ENCODE data around the gene LVRN.

The LVRN gene

DNA sequence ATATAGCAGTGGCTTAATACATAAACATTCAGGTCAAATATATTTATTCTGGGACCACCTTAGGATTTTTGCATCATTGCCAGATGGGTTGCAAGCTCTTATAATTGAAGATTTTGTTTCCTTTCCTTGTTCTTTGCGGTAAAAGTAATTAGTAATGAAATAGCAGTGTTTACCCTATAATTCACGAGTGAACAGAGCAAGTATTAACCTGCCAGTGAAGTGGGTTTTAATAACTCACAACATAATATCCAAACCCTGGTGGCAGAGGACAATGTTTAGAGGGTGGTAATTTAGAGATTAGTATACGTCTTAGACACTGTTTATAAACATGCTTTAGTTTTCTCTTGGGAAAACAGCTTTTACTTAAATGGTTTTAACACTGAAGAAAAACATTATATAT lies 81.8 kb downstream of the LVRN start:
- Mint-ChIP-seq H3K9me3 (no peaks in the 10 kb centered on the region), H3K27ac (ENCODE audit: low read depth) (no peak overlapping the region), H3K36me3 (ENCODE audit: insufficient read depth) (no peaks in the 10 kb centered on the region), H3K4me3 (no peak overlapping the region), H3K4me1 (no peaks in the 10 kb centered on the region), H3K27me3 (peaks cover 24% of the 10 kb centered on the region)
- DNase-seq (ENCODE audit: low spot score in 2 of 2) (no peak), ATAC-seq (replicated peaks; ENCODE audit: extremely low read depth, poor library complexity, severe bottlenecking) (no peak)

DNA sequence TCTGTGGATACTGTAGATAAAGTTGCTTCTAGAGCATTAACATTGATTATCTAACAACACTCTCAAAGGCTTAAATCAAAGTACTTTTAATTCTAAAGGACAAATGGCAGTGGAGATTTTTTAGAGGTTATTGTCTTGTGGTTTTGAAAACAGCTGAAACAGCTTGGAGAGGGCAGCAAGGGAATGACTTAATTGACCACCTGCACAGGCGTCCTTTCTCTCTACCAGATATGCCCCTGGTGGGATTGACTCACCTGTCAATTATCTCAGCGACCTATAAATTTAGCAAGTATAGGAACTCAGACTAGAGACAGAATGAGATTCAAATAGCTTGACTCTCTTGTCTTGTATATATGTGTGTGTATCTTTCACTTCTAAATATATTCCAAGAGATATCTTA lies 83.5 kb downstream of the LVRN start:
- no peak for DNase-seq (ENCODE audit: low spot score in 2 of 2)
- Mint-ChIP-seq H3K27me3 (peaks cover 31% of the 10 kb centered on the region), H3K36me3 (ENCODE audit: insufficient read depth) (no peaks in the 10 kb centered on the region), H3K27ac (ENCODE audit: low read depth) (no peak overlapping the region), H3K9me3 (no peaks in the 10 kb centered on the region), H3K4me1 (no peaks in the 10 kb centered on the region), H3K4me3 (no peak overlapping the region)
- ATAC-seq (replicated peaks; ENCODE audit: extremely low read depth, poor library complexity, severe bottlenecking): no peak

DNA sequence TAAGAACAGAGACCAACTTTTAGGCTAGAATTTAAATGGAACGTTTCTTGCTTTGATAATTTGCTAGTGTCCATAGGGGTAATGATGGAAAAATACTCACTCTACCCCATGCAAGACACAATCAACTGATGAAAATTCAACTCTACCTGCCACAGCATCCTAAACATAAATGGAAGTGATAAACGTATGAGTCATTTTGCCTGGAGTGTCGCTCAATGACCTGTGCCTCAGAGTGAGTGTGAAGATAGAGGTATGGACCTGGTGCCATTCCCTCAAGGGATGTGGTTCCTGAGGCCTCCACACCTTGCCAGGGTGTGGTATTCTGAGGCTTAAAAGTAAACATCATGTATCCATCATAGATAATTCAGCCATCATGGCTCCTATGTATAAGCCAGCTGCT lies 84.0 kb downstream of the LVRN start:
- Mint-ChIP-seq H3K27ac (ENCODE audit: low read depth) (no peak overlapping the region), H3K4me1 (no peaks in the 10 kb centered on the region), H3K27me3 (peaks cover 33% of the 10 kb centered on the region), H3K4me3 (no peak overlapping the region), H3K9me3 (no peaks in the 10 kb centered on the region), H3K36me3 (ENCODE audit: insufficient read depth) (no peaks in the 10 kb centered on the region)
- ATAC-seq (replicated peaks; ENCODE audit: extremely low read depth, poor library complexity, severe bottlenecking): no peak
- DNase-seq (ENCODE audit: low spot score in 2 of 2): no peak

DNA sequence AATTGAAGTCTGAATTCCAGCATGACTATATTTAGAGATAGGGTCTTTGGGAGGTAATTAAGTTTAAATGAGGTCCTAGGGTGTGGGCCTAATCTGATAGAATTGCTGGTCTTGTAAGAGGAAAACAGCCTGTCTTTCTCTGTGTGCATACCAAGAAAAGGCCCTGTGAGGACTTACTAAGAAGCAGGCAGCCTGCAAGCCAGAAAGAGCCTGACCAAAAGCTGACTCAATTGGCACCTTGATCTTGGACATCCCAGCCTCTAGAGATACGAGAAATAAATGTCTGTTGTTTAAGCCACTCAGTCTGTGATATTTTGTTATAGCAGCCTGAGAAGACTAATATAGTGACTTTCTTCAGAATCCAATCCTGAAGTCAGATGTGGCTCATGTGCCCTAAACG lies 84.5 kb downstream of the LVRN start:
- DNase-seq (ENCODE audit: low spot score in 2 of 2): no peak
- no peak for ATAC-seq (replicated peaks; ENCODE audit: extremely low read depth, poor library complexity, severe bottlenecking)
- H3K9me3 Mint-ChIP-seq: no peaks in the 10 kb centered on the region

DNA sequence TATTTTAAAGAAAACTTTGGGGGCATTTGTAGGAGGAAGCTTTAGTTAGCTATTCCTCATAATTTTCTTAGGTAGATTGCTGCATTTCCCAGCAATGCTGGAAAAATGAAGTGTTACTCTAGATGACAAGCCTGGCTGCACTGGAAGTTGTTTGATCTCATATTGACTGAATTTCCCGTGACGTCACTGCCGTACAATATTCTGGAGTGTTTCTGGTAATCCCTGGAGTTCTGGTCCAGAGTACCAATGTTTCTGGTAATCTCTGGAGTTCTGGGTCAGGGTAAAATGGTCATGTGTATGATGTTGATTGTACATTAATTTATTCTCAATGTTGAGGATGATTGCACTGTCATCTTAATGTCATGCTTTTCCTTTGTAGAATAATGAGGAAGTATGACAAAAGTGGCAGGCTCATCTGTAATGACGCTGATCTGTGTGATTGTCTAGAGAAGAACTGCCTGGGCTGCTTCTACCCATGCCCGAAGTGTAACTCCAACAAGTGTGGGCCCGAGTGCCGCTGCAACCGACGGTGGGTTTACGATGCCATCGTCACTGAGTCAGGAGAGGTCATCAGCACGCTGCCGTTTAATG lies 96.2 kb downstream of the LVRN start:
- no peaks in the 10 kb centered on the region for H3K9me3 Mint-ChIP-seq
- H3K27me3 Mint-ChIP-seq: peaks cover 38% of the 10 kb centered on the region
- no peak for ATAC-seq (replicated peaks; ENCODE audit: extremely low read depth, poor library complexity, severe bottlenecking)
- no peak overlapping the region for H3K27ac Mint-ChIP-seq (ENCODE audit: low read depth)
- H3K4me1 Mint-ChIP-seq: no peaks in the 10 kb centered on the region
- peaks cover 1% of the 10 kb centered on the region for H3K36me3 Mint-ChIP-seq (ENCODE audit: insufficient read depth)
- DNase-seq (ENCODE audit: low spot score in 2 of 2): no peak
- H3K4me3 Mint-ChIP-seq: no peak overlapping the region

More for the DNA sequence above, 84.5 kb downstream of the LVRN start:
- Mint-ChIP-seq H3K36me3 (ENCODE audit: insufficient read depth) (no peaks in the 10 kb centered on the region), H3K27ac (ENCODE audit: low read depth) (no peak overlapping the region), H3K4me1 (no peaks in the 10 kb centered on the region), H3K4me3 (no peak overlapping the region), H3K27me3 (peaks cover 30% of the 10 kb centered on the region)

DNA sequence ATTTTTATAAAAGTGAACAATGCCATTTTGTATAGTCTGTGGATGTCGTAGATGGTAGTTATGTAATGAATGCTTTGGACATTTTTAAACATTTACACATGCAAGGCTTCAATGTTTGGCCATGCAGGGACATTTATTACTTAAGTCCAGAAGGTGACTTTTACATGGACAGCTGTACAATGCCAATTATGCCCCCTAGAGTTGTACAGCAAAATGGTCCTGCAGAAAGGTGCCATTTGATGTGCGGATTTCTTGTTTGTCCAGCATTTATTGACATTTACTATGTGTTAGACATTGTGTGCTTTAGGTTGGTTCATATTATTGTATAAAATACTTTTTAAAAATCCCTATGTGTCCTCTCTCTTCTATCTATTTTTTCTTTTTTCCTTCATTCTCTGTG lies 100.1 kb downstream of the LVRN start:
- Mint-ChIP-seq H3K4me3 (no peak overlapping the region), H3K9me3 (no peaks in the 10 kb centered on the region), H3K27ac (ENCODE audit: low read depth) (no peak overlapping the region), H3K36me3 (ENCODE audit: insufficient read depth) (peaks cover 3% of the 10 kb centered on the region), H3K27me3 (peaks cover 64% of the 10 kb centered on the region), H3K4me1 (no peaks in the 10 kb centered on the region)
- ATAC-seq (replicated peaks; ENCODE audit: extremely low read depth, poor library complexity, severe bottlenecking): no peak
- no peak for DNase-seq (ENCODE audit: low spot score in 2 of 2)

DNA sequence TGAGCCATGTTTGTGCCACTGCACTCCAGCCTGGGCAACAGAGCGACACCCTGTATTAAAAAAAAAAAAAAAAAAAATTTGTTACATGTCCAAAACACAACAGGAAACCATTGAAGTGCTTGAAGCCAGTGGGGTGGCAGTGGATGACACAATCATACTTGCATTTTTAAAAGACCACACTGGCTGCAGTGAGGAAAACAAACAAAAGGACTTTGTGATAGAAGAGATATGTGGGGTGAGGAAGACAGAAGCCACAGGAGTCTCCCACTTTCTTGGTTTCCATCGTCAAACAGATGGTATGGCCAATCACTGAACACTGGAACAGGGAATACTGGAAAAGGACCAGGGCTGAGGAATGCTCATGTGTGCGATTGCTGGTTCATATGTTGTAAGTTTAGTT lies 101.7 kb downstream of the LVRN start:
- Mint-ChIP-seq H3K36me3 (ENCODE audit: insufficient read depth) (peaks cover 2% of the 10 kb centered on the region), H3K27ac (ENCODE audit: low read depth) (no peak overlapping the region), H3K9me3 (no peaks in the 10 kb centered on the region), H3K27me3 (peaks cover 53% of the 10 kb centered on the region), H3K4me3 (no peak overlapping the region), H3K4me1 (no peaks in the 10 kb centered on the region)
- no peak for ATAC-seq (replicated peaks; ENCODE audit: extremely low read depth, poor library complexity, severe bottlenecking)
- DNase-seq (ENCODE audit: low spot score in 2 of 2): no peak

DNA sequence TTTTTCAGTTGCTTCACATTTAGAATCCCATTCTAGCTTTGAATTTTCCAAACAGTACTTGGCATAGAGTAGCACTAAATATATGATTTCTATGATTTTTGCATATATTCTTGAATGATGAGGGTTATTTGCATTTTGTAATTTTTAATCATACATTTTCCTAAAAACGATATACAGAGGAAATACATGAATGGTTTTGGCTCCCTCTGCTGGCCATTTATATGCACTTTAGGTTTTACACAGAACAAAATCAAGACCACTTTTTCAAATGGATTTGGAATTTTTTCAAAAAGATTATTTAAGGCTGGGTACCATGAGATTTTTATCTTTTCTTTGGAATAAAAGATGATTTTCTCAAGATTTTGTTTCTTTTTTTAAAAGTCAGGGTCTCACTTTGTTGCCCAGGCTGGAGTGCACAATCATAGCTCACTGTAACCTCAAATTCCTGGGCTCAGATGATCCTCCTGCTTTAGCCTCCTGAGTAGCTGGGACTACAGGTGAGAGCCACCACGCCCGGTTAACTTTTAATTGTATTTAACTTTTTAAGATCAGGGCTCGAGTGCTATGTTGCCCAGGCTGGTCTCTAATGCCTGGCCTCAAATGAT lies 105.9 kb downstream of the LVRN start:
- Mint-ChIP-seq H3K4me3 (no peak overlapping the region), H3K9me3 (no peaks in the 10 kb centered on the region), H3K27me3 (peaks cover 58% of the 10 kb centered on the region), H3K27ac (ENCODE audit: low read depth) (no peak overlapping the region), H3K4me1 (no peaks in the 10 kb centered on the region), H3K36me3 (ENCODE audit: insufficient read depth) (peaks cover 2% of the 10 kb centered on the region)
- ATAC-seq (replicated peaks; ENCODE audit: extremely low read depth, poor library complexity, severe bottlenecking) (no peak), DNase-seq (ENCODE audit: low spot score in 2 of 2) (no peak)

DNA sequence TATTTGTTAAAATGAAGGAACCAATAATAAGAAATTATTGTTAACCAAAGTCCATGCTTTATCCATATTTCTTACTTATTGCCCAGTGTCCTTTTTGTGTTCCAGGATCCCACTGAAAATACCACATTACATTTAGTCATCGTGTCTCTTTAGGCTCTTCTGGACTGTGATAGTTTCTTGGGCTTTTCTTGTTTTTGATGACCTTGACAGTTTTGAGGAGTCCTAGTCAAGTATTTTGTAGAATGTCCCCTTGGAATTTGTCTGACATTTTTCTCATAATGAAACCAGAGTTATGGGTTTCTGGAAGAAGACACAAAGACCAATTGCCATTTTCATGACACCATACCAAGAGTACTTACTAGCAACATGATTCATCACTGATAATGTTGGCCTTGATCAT lies 108.9 kb downstream of the LVRN start:
- Mint-ChIP-seq H3K36me3 (ENCODE audit: insufficient read depth) (no peaks in the 10 kb centered on the region), H3K9me3 (no peaks in the 10 kb centered on the region), H3K4me1 (peaks cover 5% of the 10 kb centered on the region), H3K27ac (ENCODE audit: low read depth) (no peak overlapping the region), H3K4me3 (no peak overlapping the region), H3K27me3 (peaks cover 54% of the 10 kb centered on the region)
- ATAC-seq (replicated peaks; ENCODE audit: extremely low read depth, poor library complexity, severe bottlenecking) (no peak), DNase-seq (ENCODE audit: low spot score in 2 of 2) (no peak)

DNA sequence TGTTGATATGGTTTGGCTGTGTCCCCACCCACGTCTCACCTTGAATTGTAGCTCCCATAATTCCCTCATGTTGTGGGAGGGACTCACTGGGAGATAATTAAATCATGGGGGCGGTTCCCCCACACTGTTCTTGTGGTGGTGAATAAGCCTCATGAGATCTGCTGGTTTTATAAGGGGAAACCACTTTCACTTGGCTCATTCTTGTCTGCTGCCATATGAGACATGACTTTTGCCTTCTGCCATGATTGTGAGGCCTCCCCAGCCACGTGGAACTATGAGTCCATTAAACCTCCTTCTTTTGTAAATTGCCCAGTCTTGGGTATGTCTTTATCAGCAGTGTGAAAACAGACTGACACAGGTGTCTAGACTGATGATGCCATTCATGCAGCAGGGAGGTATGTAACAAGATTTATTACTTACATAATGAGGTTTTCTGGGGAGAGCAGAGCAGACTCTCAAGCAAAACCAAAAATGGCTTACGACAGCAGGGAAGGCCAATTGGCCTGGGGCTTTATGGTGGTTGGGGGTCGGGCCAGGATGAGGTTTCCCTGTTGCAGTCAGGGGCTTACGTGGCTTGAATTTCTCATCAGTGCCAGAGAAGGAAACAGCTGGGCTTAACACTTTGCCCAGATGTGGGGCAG lies 113.0 kb downstream of the LVRN start:
- DNase-seq (ENCODE audit: low spot score in 2 of 2) (no peak), ATAC-seq (replicated peaks; ENCODE audit: extremely low read depth, poor library complexity, severe bottlenecking) (peak; percentile 24)
- H3K36me3 Mint-ChIP-seq (ENCODE audit: insufficient read depth): peaks cover 3% of the 10 kb centered on the region
- H3K9me3 Mint-ChIP-seq: no peaks in the 10 kb centered on the region
- H3K4me3 Mint-ChIP-seq: no peak overlapping the region
- H3K27me3 Mint-ChIP-seq: peaks cover 41% of the 10 kb centered on the region
- H3K4me1 Mint-ChIP-seq: peaks cover 5% of the 10 kb centered on the region
- H3K27ac Mint-ChIP-seq (ENCODE audit: low read depth): no peak overlapping the region

DNA sequence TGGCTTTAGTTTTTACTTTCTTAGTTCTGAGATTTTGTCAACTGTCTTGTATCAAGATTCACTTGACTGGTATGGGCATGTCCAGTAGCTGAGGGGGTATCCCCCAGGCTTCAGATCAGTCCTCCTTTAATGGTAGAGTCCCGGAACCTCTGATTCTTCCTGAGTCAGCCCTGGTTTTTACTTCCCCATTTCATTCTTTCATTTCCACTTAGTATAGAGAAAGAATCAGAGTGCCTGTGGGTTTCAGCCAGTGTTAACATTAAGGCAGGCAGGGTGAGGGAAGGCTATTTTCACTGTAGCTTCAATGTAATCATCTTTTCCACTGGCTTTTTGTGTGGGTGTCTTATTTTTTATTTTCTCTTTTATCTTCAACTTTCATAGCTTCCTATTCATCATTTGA lies 114.2 kb downstream of the LVRN start:
- Mint-ChIP-seq H3K27me3 (peaks cover 41% of the 10 kb centered on the region), H3K9me3 (no peaks in the 10 kb centered on the region), H3K4me3 (no peak overlapping the region), H3K4me1 (peaks cover 5% of the 10 kb centered on the region), H3K36me3 (ENCODE audit: insufficient read depth) (peaks cover 3% of the 10 kb centered on the region), H3K27ac (ENCODE audit: low read depth) (no peak overlapping the region)
- DNase-seq (ENCODE audit: low spot score in 2 of 2) (no peak), ATAC-seq (replicated peaks; ENCODE audit: extremely low read depth, poor library complexity, severe bottlenecking) (no peak)

Data from central memory CD8-positive, alpha-beta T cell (primary cell).